RWPE2 (cell line): ENCODE data around the gene BCL2L2.
"Not testable (repeated sequence)": the region's sequence is repeated elsewhere in the genome, so short reads cannot be mapped to it uniquely, and the experiment has no call there.

Experiments
- ATAC-seq: fragments of 200-7000 bp; cut with Tn5 transposase; 3 replicates; pipeline ENCODE4 v1.9.1; 2021; ENCODE audit warnings: low read depth
- DNase-seq: peaks from one replicate; pipeline ENCODE4 v3.0.0-alpha.2; 2020; ENCODE audit warnings: low spot score
- H3K27ac ChIP-seq: fragments of 450-650 bp; 2 replicates; pipeline ENCODE4 v1.5.1; 2017; ENCODE audit warnings: mild to moderate bottlenecking; ENCODE audit not compliant: poor library complexity, severe bottlenecking
- H3K27me3 ChIP-seq: fragments of 250-450 bp; sonication (Bioruptor Pico); 2 replicates; pipeline ENCODE4 v1.5.1; 2021; ENCODE audit warnings: mild to moderate bottlenecking, moderate library complexity; ENCODE audit not compliant: insufficient read depth, poor library complexity, severe bottlenecking
- H3K36me3 ChIP-seq: fragments of 250-450 bp; sonication (Bioruptor Pico); 2 replicates; pipeline ENCODE4 v1.5.1; 2020; ENCODE audit warnings: low read depth, mild to moderate bottlenecking, moderate library complexity
- H3K4me1 ChIP-seq: fragments of 250-450 bp; sonication (Bioruptor Pico); 2 replicates; pipeline ENCODE4 v1.5.1; 2021; ENCODE audit warnings: mild to moderate bottlenecking, moderate library complexity; ENCODE audit not compliant: insufficient read depth, poor library complexity, severe bottlenecking
- H3K4me3 ChIP-seq: fragments of 250-450 bp; sonication (Bioruptor Pico); 2 replicates; pipeline ENCODE4 v1.5.1; 2021; ENCODE audit warnings: mild to moderate bottlenecking, moderate library complexity; ENCODE audit not compliant: severe bottlenecking
- H3K9me3 ChIP-seq: fragments of 250-450 bp; sonication (Bioruptor Pico); 2 replicates; pipeline ENCODE4 v1.5.1; 2021; ENCODE audit warnings: mild to moderate bottlenecking, moderate library complexity; ENCODE audit not compliant: severe bottlenecking
- CTCF ChIP-seq: fragments of 450-650 bp; IDR thresholded peaks from one replicate; pipeline ENCODE4 v1.5.1; 2017; ENCODE audit warnings: mild to moderate bottlenecking, moderate library complexity; ENCODE audit not compliant: poor library complexity, severe bottlenecking

BCL2L2 gene

DNA sequence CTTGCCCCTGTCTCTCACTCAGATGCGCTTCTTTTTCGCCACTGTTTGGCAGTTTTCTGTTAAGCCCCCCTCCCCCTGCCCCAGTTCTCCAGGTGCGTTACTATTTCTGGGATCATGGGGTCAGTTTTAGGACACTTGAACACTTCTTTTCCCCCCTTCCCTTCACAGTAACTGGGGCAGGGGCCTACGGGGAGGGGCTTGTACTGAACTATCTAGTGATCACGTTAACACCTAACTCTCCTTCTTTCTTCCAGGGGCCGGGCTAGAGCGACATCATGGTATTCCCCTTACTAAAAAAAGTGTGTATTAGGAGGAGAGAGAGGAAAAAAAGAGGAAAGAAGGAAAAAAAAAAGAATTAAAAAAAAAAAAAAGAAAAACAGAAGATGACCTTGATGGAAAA lies 18.4 kb downstream of the BCL2L2 start:
- no peaks in the 10 kb centered on the region for H3K27me3 ChIP-seq
- no peak for TF ChIP-seq CTCF
- ATAC-seq (no peak), DNase-seq (no peak)
- H3K27ac ChIP-seq = no peak overlapping the region
- no peak overlapping the region for H3K4me3 ChIP-seq
- peaks cover 11% of the 10 kb centered on the region for H3K4me1 ChIP-seq
- H3K9me3 ChIP-seq = no peaks in the 10 kb centered on the region
- peaks cover 34% of the 10 kb centered on the region for H3K36me3 ChIP-seq

DNA sequence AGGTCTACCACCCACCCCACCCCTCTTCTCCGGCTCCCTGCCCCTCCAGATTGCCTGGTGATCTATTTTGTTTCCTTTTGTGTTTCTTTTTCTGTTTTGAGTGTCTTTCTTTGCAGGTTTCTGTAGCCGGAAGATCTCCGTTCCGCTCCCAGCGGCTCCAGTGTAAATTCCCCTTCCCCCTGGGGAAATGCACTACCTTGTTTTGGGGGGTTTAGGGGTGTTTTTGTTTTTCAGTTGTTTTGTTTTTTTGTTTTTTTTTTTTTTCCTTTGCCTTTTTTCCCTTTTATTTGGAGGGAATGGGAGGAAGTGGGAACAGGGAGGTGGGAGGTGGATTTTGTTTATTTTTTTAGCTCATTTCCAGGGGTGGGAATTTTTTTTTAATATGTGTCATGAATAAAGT lies 19.1 kb downstream of the BCL2L2 start:
- not testable (repeated sequence) for H3K27me3 ChIP-seq, H3K4me1 ChIP-seq, H3K27ac ChIP-seq, H3K4me3 ChIP-seq, ATAC-seq, DNase-seq, H3K9me3 ChIP-seq
- peaks cover 32% of the 10 kb centered on the region for H3K36me3 ChIP-seq

GRCh38 chr14:23326491-23327332 lies 20.1 kb downstream of the BCL2L2 start:
- no peak overlapping the region for H3K27ac ChIP-seq
- TF ChIP-seq CTCF = no peak
- DNase-seq = no peak

DNA sequence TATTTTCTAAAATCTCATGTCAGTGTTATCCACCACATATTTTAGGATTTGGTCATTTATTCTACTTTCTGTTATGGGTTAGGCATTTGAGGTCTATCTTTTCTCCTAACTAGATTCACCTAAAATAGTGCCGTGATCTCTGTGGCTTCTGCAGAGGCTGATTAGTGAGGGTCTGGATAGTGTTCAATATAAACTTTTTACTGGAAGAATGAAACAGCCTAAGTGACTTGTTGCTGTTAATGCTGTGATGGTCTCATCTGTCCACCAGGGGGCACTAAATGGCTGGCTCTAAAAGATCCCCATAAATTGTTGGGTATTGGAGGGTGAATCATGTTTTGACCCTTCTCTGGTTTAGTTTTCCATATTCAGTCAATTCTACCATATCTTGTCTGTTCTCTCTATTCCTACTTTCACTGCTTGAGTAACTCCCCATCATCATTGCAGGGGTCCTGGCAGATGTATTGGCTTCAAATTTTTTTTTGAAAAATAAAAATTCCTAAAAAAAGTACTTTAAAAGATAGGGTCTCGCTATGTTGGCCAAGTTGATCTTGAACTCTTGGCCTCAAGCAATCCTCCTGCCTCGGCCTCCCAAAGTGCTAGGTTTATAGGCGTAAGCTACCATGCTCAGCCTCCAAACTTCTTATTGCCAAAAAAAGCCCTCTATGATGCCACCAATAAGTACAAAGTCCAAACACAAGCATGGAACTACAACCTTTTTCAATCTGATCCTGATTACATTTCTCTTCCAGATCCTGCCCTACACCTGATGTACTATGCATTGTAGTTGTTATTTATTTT lies 21.5 kb downstream of the BCL2L2 start:
- no peak overlapping the region for H3K4me3 ChIP-seq

More at GRCh38 chr14:23326491-23327332, 20.1 kb downstream of the BCL2L2 start:
- Histone ChIP-seq H3K4me3 (no peak overlapping the region), H3K9me3 (no peaks in the 10 kb centered on the region), H3K27me3 (no peaks in the 10 kb centered on the region), H3K36me3 (peaks cover 32% of the 10 kb centered on the region), H3K4me1 (peaks cover 7% of the 10 kb centered on the region)
- ATAC-seq = peak; percentile 5; the same call in 2 of the 3 replicates

More for the DNA sequence above, 21.5 kb downstream of the BCL2L2 start:
- H3K4me1 ChIP-seq = no peaks in the 10 kb centered on the region
- H3K27me3 ChIP-seq = no peaks in the 10 kb centered on the region
- DNase-seq = no peak
- peaks cover 20% of the 10 kb centered on the region for H3K36me3 ChIP-seq
- TF ChIP-seq CTCF = peak; percentile 98
- no peaks in the 10 kb centered on the region for H3K9me3 ChIP-seq
- H3K27ac ChIP-seq = no peak overlapping the region
- ATAC-seq = peak; percentile 75
